Measurements from ENCODE around the gene HDAC1. TPM values are rescaled to one million over a fixed set of nuclear protein-coding genes. Genes with fewer than 3 reads are reported as not detected.

HDAC1 gene
- total RNA-seq, 1 donor from 2014 or later = 37.6 TPM

GRCh38 chr1:32327204-32327603 is 35.3 kb downstream of the HDAC1 start:
- H3K36me3 ChIP-seq (ENCODE audit: control insufficient read depth in 3 of 3, insufficient read depth in 3 of 3, low read length in 3 of 3) = peaks cover 40 to 50% (median 45%) of the 10 kb centered on the region in 3 donors
- no peaks in the 10 kb centered on the region for H3K27me3 ChIP-seq (ENCODE audit: control insufficient read depth in 3 of 3, insufficient read depth in 3 of 3, low read length in 3 of 3)
- H3K4me1 ChIP-seq (ENCODE audit: control insufficient read depth in 3 of 3, insufficient read depth in 3 of 3, low read length in 3 of 3) = no peaks in the 10 kb centered on the region
- H3K27ac ChIP-seq (ENCODE audit: low read depth, low read length) = no peak overlapping the region
- H3K4me3 ChIP-seq (ENCODE audit: low read length in 3 of 3) = no peak overlapping the region
- no peak overlapping the region for H3K9ac ChIP-seq (ENCODE audit: low read depth in 1 of 3, low read length in 3 of 3)
- no peaks in the 10 kb centered on the region for H3K9me3 ChIP-seq (ENCODE audit: control insufficient read depth in 3 of 3, low read length in 3 of 3)

- Histone ChIP-seq H3K9ac (ENCODE audit: low read depth in 1 of 3, low read length in 3 of 3) (no peak overlapping the region), H3K9me3 (ENCODE audit: control insufficient read depth in 3 of 3, low read length in 3 of 3) (no peaks in the 10 kb centered on the region), H3K27me3 (ENCODE audit: control insufficient read depth in 3 of 3, insufficient read depth in 3 of 3, low read length in 3 of 3) (peaks cover 0 to 4% (median 0%) of the 10 kb centered on the region in 3 donors), H3K27ac (ENCODE audit: low read depth, low read length) (no peak overlapping the region), H3K4me1 (ENCODE audit: control insufficient read depth in 3 of 3, insufficient read depth in 3 of 3, low read length in 3 of 3) (peaks cover 4 to 7% (median 6%) of the 10 kb centered on the region in 3 donors), H3K4me3 (ENCODE audit: low read length in 3 of 3) (no peak overlapping the region), H3K36me3 (ENCODE audit: control insufficient read depth in 3 of 3, insufficient read depth in 3 of 3, low read length in 3 of 3) (peaks cover 43 to 57% (median 51%) of the 10 kb centered on the region in 3 donors)
Measured at GRCh38 chr1:32329931-32330466, 38.1 kb downstream of the HDAC1 start.

GRCh38 chr1:32330558-32331151 is 38.8 kb downstream of the HDAC1 start:
- H3K9me3 ChIP-seq (ENCODE audit: control insufficient read depth in 3 of 3, low read length in 3 of 3) = no peaks in the 10 kb centered on the region
- peaks cover 43 to 57% (median 51%) of the 10 kb centered on the region in 3 donors for H3K36me3 ChIP-seq (ENCODE audit: control insufficient read depth in 3 of 3, insufficient read depth in 3 of 3, low read length in 3 of 3)
- peaks cover 0 to 4% (median 0%) of the 10 kb centered on the region in 3 donors for H3K27me3 ChIP-seq (ENCODE audit: control insufficient read depth in 3 of 3, insufficient read depth in 3 of 3, low read length in 3 of 3)
- H3K9ac ChIP-seq (ENCODE audit: low read depth in 1 of 3, low read length in 3 of 3) = no peak overlapping the region
- H3K27ac ChIP-seq (ENCODE audit: low read depth, low read length) = no peak overlapping the region
- peaks cover 7 to 9% (median 8%) of the 10 kb centered on the region in 3 donors for H3K4me1 ChIP-seq (ENCODE audit: control insufficient read depth in 3 of 3, insufficient read depth in 3 of 3, low read length in 3 of 3)
- no peak overlapping the region for H3K4me3 ChIP-seq (ENCODE audit: low read length in 3 of 3)

GRCh38 chr1:32331549-32331948 is 39.7 kb downstream of the HDAC1 start:
- Histone ChIP-seq H3K9me3 (ENCODE audit: control insufficient read depth in 3 of 3, low read length in 3 of 3) (no peaks in the 10 kb centered on the region), H3K9ac (ENCODE audit: low read depth in 1 of 3, low read length in 3 of 3) (no peak overlapping the region), H3K4me1 (ENCODE audit: control insufficient read depth in 3 of 3, insufficient read depth in 3 of 3, low read length in 3 of 3) (peaks cover 7 to 12% (median 10%) of the 10 kb centered on the region in 3 donors), H3K36me3 (ENCODE audit: control insufficient read depth in 3 of 3, insufficient read depth in 3 of 3, low read length in 3 of 3) (peaks cover 43 to 57% (median 51%) of the 10 kb centered on the region in 3 donors), H3K27me3 (ENCODE audit: control insufficient read depth in 3 of 3, insufficient read depth in 3 of 3, low read length in 3 of 3) (peaks cover 0 to 4% (median 0%) of the 10 kb centered on the region in 3 donors), H3K4me3 (ENCODE audit: low read length in 3 of 3) (no peak overlapping the region), H3K27ac (ENCODE audit: low read depth, low read length) (no peak overlapping the region)

DNA sequence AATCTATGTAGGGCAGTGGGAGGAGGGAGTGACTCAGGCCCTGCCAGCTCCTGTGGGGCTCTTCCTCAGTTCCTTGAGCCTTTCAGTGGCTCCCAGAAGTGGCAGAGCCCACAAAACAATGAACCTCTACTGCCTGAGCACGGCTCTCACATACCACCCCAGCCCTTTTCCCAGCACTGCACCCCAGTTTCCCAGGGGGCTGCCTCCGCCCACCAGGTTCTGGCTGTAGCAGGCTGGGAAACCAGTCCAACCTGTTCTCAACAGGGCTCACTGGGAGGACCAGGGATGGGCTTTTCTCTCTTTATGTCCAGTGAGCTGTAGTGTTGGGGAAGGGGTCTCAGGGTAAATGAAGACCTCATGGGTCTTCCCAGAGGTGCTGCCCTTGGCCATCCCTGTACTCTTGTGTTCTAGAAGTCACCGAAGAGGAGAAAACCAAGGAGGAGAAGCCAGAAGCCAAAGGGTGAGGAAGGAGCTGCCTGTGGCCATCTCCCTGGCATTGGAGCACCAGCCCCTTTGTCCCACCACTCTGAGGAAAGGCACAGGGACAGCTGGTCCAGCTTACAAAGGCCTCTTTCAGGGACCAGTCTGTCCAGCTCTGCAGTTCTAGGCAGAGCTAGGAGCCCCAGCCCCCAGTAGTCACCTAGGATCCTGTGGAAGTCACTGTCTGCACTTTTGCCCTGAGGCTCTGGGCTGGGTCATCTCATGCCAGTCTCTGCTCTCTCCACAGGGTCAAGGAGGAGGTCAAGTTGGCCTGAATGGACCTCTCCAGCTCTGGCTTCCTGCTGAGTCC is 40.6 kb downstream of the HDAC1 start:
- Histone ChIP-seq H3K4me3 (ENCODE audit: low read length in 3 of 3) (no peak overlapping the region), H3K9ac (ENCODE audit: low read depth in 1 of 3, low read length in 3 of 3) (no peak overlapping the region), H3K36me3 (ENCODE audit: control insufficient read depth in 3 of 3, insufficient read depth in 3 of 3, low read length in 3 of 3) (peaks cover 35 to 49% (median 44%) of the 10 kb centered on the region in 3 donors), H3K9me3 (ENCODE audit: control insufficient read depth in 3 of 3, low read length in 3 of 3) (no peaks in the 10 kb centered on the region), H3K27ac (ENCODE audit: low read depth, low read length) (no peak overlapping the region), H3K27me3 (ENCODE audit: control insufficient read depth in 3 of 3, insufficient read depth in 3 of 3, low read length in 3 of 3) (peaks cover 0 to 4% (median 0%) of the 10 kb centered on the region in 3 donors), H3K4me1 (ENCODE audit: control insufficient read depth in 3 of 3, insufficient read depth in 3 of 3, low read length in 3 of 3) (peaks cover 7 to 17% (median 16%) of the 10 kb centered on the region in 3 donors)

GRCh38 chr1:32333251-32333963 is 41.5 kb downstream of the HDAC1 start:
- H3K27me3 ChIP-seq (ENCODE audit: control insufficient read depth in 3 of 3, insufficient read depth in 3 of 3, low read length in 3 of 3) = peaks cover 0 to 4% (median 0%) of the 10 kb centered on the region in 3 donors
- no peaks in the 10 kb centered on the region for H3K9me3 ChIP-seq (ENCODE audit: control insufficient read depth in 3 of 3, low read length in 3 of 3)
- peaks cover 28 to 40% (median 39%) of the 10 kb centered on the region in 3 donors for H3K36me3 ChIP-seq (ENCODE audit: control insufficient read depth in 3 of 3, insufficient read depth in 3 of 3, low read length in 3 of 3)

GRCh38 chr1:32334274-32334861 is 42.5 kb downstream of the HDAC1 start:
- H3K27ac ChIP-seq (ENCODE audit: low read depth, low read length) = no peak overlapping the region
- no peaks in the 10 kb centered on the region for H3K9me3 ChIP-seq (ENCODE audit: control insufficient read depth in 3 of 3, low read length in 3 of 3)
- H3K27me3 ChIP-seq (ENCODE audit: control insufficient read depth in 3 of 3, insufficient read depth in 3 of 3, low read length in 3 of 3) = peaks cover 0 to 4% (median 0%) of the 10 kb centered on the region in 3 donors
- H3K4me3 ChIP-seq (ENCODE audit: low read length in 3 of 3) = peak overlapping the region in 1 of 3 donors; percentile 54
- peak overlapping the region; percentile 10 to 45 (median 23) for H3K9ac ChIP-seq (ENCODE audit: low read depth in 1 of 3, low read length in 3 of 3)
- peaks cover 13 to 27% (median 22%) of the 10 kb centered on the region in 3 donors for H3K4me1 ChIP-seq (ENCODE audit: control insufficient read depth in 3 of 3, insufficient read depth in 3 of 3, low read length in 3 of 3)
- H3K36me3 ChIP-seq (ENCODE audit: control insufficient read depth in 3 of 3, insufficient read depth in 3 of 3, low read length in 3 of 3) = peaks cover 23 to 33% (median 31%) of the 10 kb centered on the region in 3 donors

More at GRCh38 chr1:32333251-32333963, 41.5 kb downstream of the HDAC1 start:
- Histone ChIP-seq H3K27ac (ENCODE audit: low read depth, low read length) (no peak overlapping the region), H3K9ac (ENCODE audit: low read depth in 1 of 3, low read length in 3 of 3) (no peak overlapping the region), H3K4me1 (ENCODE audit: control insufficient read depth in 3 of 3, insufficient read depth in 3 of 3, low read length in 3 of 3) (peaks cover 13 to 26% (median 19%) of the 10 kb centered on the region in 3 donors), H3K4me3 (ENCODE audit: low read length in 3 of 3) (no peak overlapping the region)

GRCh38 chr1:32334864-32335534 is 43.1 kb downstream of the HDAC1 start:
- Histone ChIP-seq H3K4me1 (ENCODE audit: control insufficient read depth in 3 of 3, insufficient read depth in 3 of 3, low read length in 3 of 3) (peaks cover 13 to 27% (median 22%) of the 10 kb centered on the region in 3 donors), H3K4me3 (ENCODE audit: low read length in 3 of 3) (peak overlapping the region in 2 of 3 donors; percentile 52 to 54), H3K9ac (ENCODE audit: low read depth in 1 of 3, low read length in 3 of 3) (peak overlapping the region; percentile 10 to 54 (median 23)), H3K9me3 (ENCODE audit: control insufficient read depth in 3 of 3, low read length in 3 of 3) (no peaks in the 10 kb centered on the region), H3K36me3 (ENCODE audit: control insufficient read depth in 3 of 3, insufficient read depth in 3 of 3, low read length in 3 of 3) (peaks cover 23 to 28% (median 26%) of the 10 kb centered on the region in 3 donors), H3K27me3 (ENCODE audit: control insufficient read depth in 3 of 3, insufficient read depth in 3 of 3, low read length in 3 of 3) (peaks cover 0 to 4% (median 0%) of the 10 kb centered on the region in 3 donors), H3K27ac (ENCODE audit: low read depth, low read length) (no peak overlapping the region)

- peaks cover 20 to 24% (median 22%) of the 10 kb centered on the region in 3 donors for H3K36me3 ChIP-seq (ENCODE audit: control insufficient read depth in 3 of 3, insufficient read depth in 3 of 3, low read length in 3 of 3)
- H3K4me1 ChIP-seq (ENCODE audit: control insufficient read depth in 3 of 3, insufficient read depth in 3 of 3, low read length in 3 of 3) = peaks cover 13 to 27% (median 22%) of the 10 kb centered on the region in 3 donors
- no peaks in the 10 kb centered on the region for H3K9me3 ChIP-seq (ENCODE audit: control insufficient read depth in 3 of 3, low read length in 3 of 3)
- peak overlapping the region in 2 of 3 donors; percentile 52 to 59 for H3K4me3 ChIP-seq (ENCODE audit: low read length in 3 of 3)
- H3K27me3 ChIP-seq (ENCODE audit: control insufficient read depth in 3 of 3, insufficient read depth in 3 of 3, low read length in 3 of 3) = peaks cover 0 to 4% (median 0%) of the 10 kb centered on the region in 3 donors
- no peak overlapping the region for H3K27ac ChIP-seq (ENCODE audit: low read depth, low read length)
- H3K9ac ChIP-seq (ENCODE audit: low read depth in 1 of 3, low read length in 3 of 3) = peak overlapping the region in 1 of 3 donors; percentile 54
Measured at GRCh38 chr1:32335535-32335789, 43.6 kb downstream of the HDAC1 start.
